ENCODE results near the gene HNRNPL.
"Not testable (repeated sequence)": the region's sequence is repeated elsewhere in the genome, so short reads cannot be mapped to it uniquely, and the experiment has no call there.

HNRNPL gene

GRCh38 chr19:38809592-38810252, 40.1 kb downstream of the HNRNPL start:
- no peaks in the 10 kb centered on the region for H3K9me3 ChIP-seq (ENCODE audit: control insufficient read depth, low read length)
- H3K4me1 ChIP-seq (ENCODE audit: control insufficient read depth, insufficient read depth, low read length, poor library complexity, severe bottlenecking) = peaks cover 5% of the 10 kb centered on the region
- 93 to 96% methylated on average over 6 of the region's 8 CpGs for WGBS, 2 experiments (ENCODE audit: insufficient coverage in 2 of 2)
- H3K36me3 ChIP-seq (ENCODE audit: control insufficient read depth, insufficient read depth, low read length) = no peaks in the 10 kb centered on the region
- H3K4me3 ChIP-seq (ENCODE audit: extremely low read depth, insufficient read depth, low read length, poor library complexity, severe bottlenecking) = no peak overlapping the region
- H3K27ac ChIP-seq (ENCODE audit: low read depth, low read length, severe bottlenecking) = no peak overlapping the region

GRCh38 chr19:38808741-38809140, 41.0 kb downstream of the HNRNPL start:
- H3K4me1 ChIP-seq (ENCODE audit: control insufficient read depth, insufficient read depth, low read length, poor library complexity, severe bottlenecking) = peaks cover 5% of the 10 kb centered on the region
- WGBS, 2 experiments (ENCODE audit: insufficient coverage in 2 of 2) = 96% methylated on average over 13 to 15 of the region's 17 CpGs
- H3K9me3 ChIP-seq (ENCODE audit: control insufficient read depth, low read length) = no peaks in the 10 kb centered on the region
- H3K4me3 ChIP-seq (ENCODE audit: extremely low read depth, insufficient read depth, low read length, poor library complexity, severe bottlenecking) = no peak overlapping the region
- no peaks in the 10 kb centered on the region for H3K36me3 ChIP-seq (ENCODE audit: control insufficient read depth, insufficient read depth, low read length)
- no peak overlapping the region for H3K27ac ChIP-seq (ENCODE audit: low read depth, low read length, severe bottlenecking)

DNA sequence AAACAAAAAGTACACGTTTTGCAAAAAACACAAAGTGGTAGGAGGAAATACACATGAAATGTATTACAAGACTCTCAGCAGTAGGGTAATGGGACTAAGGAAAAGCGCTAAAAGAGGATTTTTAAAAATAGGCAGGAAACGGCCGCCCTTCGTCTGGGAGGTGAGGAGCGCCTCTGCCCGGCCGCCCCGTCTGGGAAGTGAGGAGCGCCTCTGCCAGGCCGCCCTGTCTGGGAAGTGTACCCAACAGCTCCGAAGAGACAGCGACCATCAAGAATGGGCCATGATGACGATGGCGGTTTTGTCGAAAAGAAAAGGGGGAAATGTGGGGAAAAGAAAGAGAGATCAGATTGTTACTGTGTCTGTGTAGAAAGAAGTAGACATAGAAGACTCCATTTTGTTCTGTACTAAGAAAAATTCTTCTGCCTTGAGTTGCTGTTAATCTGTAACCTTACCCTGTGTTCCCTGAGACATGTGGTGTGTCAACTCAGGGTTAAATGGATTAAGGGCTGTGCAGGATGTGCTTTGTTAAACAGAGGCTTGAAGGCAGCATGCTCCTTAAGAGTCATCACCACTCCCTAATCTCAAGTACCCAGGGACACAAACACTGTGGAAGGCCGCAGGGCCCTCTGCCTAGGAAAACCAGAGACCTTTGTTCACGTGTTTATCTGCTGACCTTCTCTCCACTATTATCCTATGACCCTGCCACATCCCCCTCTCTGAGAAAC, 42.2 kb downstream of the HNRNPL start:
- not testable (repeated sequence) for H3K4me1 ChIP-seq (ENCODE audit: control insufficient read depth, insufficient read depth, low read length, poor library complexity, severe bottlenecking); H3K27ac ChIP-seq (ENCODE audit: low read depth, low read length, severe bottlenecking); H3K4me3 ChIP-seq (ENCODE audit: extremely low read depth, insufficient read depth, low read length, poor library complexity, severe bottlenecking); H3K36me3 ChIP-seq (ENCODE audit: control insufficient read depth, insufficient read depth, low read length); H3K9me3 ChIP-seq (ENCODE audit: control insufficient read depth, low read length)
- 67 to 93% methylated on average over 1 to 4 of the region's 18 CpGs for WGBS, 2 experiments (ENCODE audit: insufficient coverage in 2 of 2)

GRCh38 chr19:38806371-38806770, 43.4 kb downstream of the HNRNPL start:
- H3K36me3 ChIP-seq (ENCODE audit: control insufficient read depth, insufficient read depth, low read length) = no peaks in the 10 kb centered on the region
- H3K9me3 ChIP-seq (ENCODE audit: control insufficient read depth, low read length) = no peaks in the 10 kb centered on the region
- H3K4me3 ChIP-seq (ENCODE audit: extremely low read depth, insufficient read depth, low read length, poor library complexity, severe bottlenecking) = no peak overlapping the region
- WGBS, 2 experiments (ENCODE audit: insufficient coverage in 2 of 2) = 87 to 97% methylated on average over 4 to 5 of the region's 6 CpGs
- H3K4me1 ChIP-seq (ENCODE audit: control insufficient read depth, insufficient read depth, low read length, poor library complexity, severe bottlenecking) = peaks cover 5% of the 10 kb centered on the region
- no peak overlapping the region for H3K27ac ChIP-seq (ENCODE audit: low read depth, low read length, severe bottlenecking)

DNA sequence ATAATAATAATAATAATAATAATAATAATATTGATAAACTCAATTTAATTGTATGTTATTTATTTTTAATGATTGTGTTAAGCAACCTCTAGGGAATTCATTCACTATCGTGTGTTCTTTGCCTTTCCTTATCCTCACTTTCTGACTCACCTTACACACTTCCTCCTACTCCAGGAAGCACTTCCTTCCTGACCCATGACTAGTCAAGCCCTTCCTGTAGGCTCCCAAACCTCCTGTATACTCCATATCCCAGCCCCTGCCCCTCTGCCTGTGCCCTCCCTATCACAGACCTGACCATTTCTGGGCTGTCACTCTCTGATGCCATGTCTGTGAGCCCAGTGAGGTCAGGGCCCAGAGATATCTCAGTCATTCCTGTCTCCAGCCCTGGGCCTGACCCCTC, 44.6 kb downstream of the HNRNPL start:
- Histone ChIP-seq H3K4me3 (ENCODE audit: extremely low read depth, insufficient read depth, low read length, poor library complexity, severe bottlenecking) (no peak overlapping the region), H3K27ac (ENCODE audit: low read depth, low read length, severe bottlenecking) (no peak overlapping the region), H3K4me1 (ENCODE audit: control insufficient read depth, insufficient read depth, low read length, poor library complexity, severe bottlenecking) (peaks cover 5% of the 10 kb centered on the region), H3K9me3 (ENCODE audit: control insufficient read depth, low read length) (no peaks in the 10 kb centered on the region), H3K36me3 (ENCODE audit: control insufficient read depth, insufficient read depth, low read length) (no peaks in the 10 kb centered on the region)
- 88 to 89% methylated on average over 1 of the region's 1 CpG for WGBS, 2 experiments (ENCODE audit: insufficient coverage in 2 of 2)

DNA sequence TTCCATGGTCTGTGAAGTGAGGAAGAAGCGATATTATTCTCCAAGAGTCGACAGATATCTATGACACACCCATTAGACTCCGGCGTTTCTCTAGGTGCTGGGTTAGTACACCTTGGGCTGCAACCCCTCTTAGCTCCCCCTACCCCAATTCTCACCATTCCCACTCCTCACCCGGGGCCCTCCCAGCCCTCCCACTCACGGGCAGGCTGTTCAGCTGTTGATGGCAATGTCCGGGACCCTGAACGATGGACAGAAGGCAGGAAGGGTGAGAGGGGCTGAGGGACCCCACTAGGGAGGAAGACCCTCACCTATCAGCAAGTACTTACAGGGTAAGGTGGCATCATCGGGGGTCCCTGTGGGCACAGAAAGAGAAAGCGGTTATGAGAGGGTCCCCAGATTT, 46.2 kb downstream of the HNRNPL start:
- H3K9me3 ChIP-seq (ENCODE audit: control insufficient read depth, low read length) = no peaks in the 10 kb centered on the region
- WGBS, 2 experiments (ENCODE audit: insufficient coverage in 2 of 2) = 94 to 100% methylated on average over 3 of the region's 10 CpGs

GRCh38 chr19:38801359-38802095, 48.3 kb downstream of the HNRNPL start:
- Histone ChIP-seq H3K4me3 (ENCODE audit: extremely low read depth, insufficient read depth, low read length, poor library complexity, severe bottlenecking) (no peak overlapping the region), H3K27ac (ENCODE audit: low read depth, low read length, severe bottlenecking) (no peak overlapping the region), H3K9me3 (ENCODE audit: control insufficient read depth, low read length) (no peaks in the 10 kb centered on the region), H3K36me3 (ENCODE audit: control insufficient read depth, insufficient read depth, low read length) (no peaks in the 10 kb centered on the region), H3K4me1 (ENCODE audit: control insufficient read depth, insufficient read depth, low read length, poor library complexity, severe bottlenecking) (peaks cover 5% of the 10 kb centered on the region)
- WGBS, 2 experiments (ENCODE audit: insufficient coverage in 2 of 2) = 98% methylated on average over 6 to 12 of the region's 12 CpGs

More for the DNA sequence above, 46.2 kb downstream of the HNRNPL start:
- Histone ChIP-seq H3K27ac (ENCODE audit: low read depth, low read length, severe bottlenecking) (no peak overlapping the region), H3K36me3 (ENCODE audit: control insufficient read depth, insufficient read depth, low read length) (no peaks in the 10 kb centered on the region), H3K4me3 (ENCODE audit: extremely low read depth, insufficient read depth, low read length, poor library complexity, severe bottlenecking) (no peak overlapping the region), H3K4me1 (ENCODE audit: control insufficient read depth, insufficient read depth, low read length, poor library complexity, severe bottlenecking) (peaks cover 5% of the 10 kb centered on the region)

DNA sequence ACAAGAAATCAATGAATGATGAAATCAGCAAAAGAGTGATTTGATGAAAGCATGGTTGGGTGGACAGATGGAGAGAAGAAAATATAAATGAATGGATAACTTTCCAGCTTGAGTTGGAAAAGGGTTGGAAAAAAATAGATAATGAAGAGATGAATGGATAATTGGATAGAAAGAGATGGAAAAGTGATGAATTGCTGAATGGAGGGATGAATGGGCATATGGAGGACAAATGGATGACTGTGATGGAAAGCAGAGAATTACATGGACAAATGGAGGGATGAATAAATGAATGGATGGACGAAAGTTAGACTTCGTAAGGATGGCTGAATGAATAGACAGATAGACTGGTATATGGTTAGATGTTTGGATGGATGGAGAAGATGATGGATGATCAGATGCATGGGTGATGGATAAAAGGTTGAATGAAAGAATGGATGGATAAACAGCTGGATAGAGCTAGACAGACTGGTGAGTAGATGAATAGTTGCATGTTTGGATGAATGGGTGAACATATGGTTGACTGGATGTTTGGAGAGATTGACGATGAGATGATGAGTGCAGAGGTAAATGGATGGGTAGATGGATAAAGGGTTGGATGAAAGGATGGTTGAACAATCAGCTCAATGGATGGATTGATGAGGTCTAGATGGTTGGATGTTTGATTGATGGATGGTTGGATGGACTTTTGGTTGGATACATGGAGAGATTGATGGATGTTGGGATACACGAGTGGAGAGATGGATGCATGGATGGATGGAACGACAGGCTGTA, 49.0 kb downstream of the HNRNPL start:
- WGBS, 2 experiments (ENCODE audit: insufficient coverage in 2 of 2) = 79 to 87% methylated on average over 4 to 5 of the region's 5 CpGs
- Histone ChIP-seq H3K9me3 (ENCODE audit: control insufficient read depth, low read length) (no peaks in the 10 kb centered on the region), H3K27ac (ENCODE audit: low read depth, low read length, severe bottlenecking) (no peak overlapping the region), H3K4me1 (ENCODE audit: control insufficient read depth, insufficient read depth, low read length, poor library complexity, severe bottlenecking) (peaks cover 5% of the 10 kb centered on the region), H3K4me3 (ENCODE audit: extremely low read depth, insufficient read depth, low read length, poor library complexity, severe bottlenecking) (no peak overlapping the region), H3K36me3 (ENCODE audit: control insufficient read depth, insufficient read depth, low read length) (no peaks in the 10 kb centered on the region)

- H3K27ac ChIP-seq (ENCODE audit: low read depth, low read length, severe bottlenecking) = no peak overlapping the region
- H3K36me3 ChIP-seq (ENCODE audit: control insufficient read depth, insufficient read depth, low read length) = no peaks in the 10 kb centered on the region
- 83 to 94% methylated on average over 4 to 7 of the region's 10 CpGs for WGBS, 2 experiments (ENCODE audit: insufficient coverage in 2 of 2)
- H3K4me1 ChIP-seq (ENCODE audit: control insufficient read depth, insufficient read depth, low read length, poor library complexity, severe bottlenecking) = no peaks in the 10 kb centered on the region
- no peaks in the 10 kb centered on the region for H3K9me3 ChIP-seq (ENCODE audit: control insufficient read depth, low read length)
- H3K4me3 ChIP-seq (ENCODE audit: extremely low read depth, insufficient read depth, low read length, poor library complexity, severe bottlenecking) = no peak overlapping the region
Measured at GRCh38 chr19:38799104-38799503, 50.7 kb downstream of the HNRNPL start.

DNA sequence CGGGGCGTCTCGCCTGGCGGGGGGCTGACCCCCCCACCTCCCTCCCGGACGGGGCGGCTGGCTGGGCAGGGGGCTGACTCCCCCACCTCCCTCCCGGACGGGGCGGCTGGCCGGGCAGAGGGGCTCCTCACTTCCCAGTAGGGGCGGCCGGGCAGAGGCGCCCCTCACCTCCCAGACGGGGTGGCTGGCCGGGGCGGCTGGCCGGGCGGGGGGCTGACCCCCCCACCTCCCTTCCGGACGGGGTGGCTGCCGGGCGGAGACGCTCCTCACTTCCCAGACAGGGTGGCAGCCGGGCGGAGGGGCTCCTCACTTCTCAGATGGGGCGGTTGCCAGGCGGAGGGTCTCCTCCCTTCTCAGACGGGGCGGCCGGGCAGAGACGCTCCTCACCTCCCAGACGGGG, 52.0 kb downstream of the HNRNPL start:
- H3K4me1 ChIP-seq (ENCODE audit: control insufficient read depth, insufficient read depth, low read length, poor library complexity, severe bottlenecking); H3K27ac ChIP-seq (ENCODE audit: low read depth, low read length, severe bottlenecking); H3K9me3 ChIP-seq (ENCODE audit: control insufficient read depth, low read length); H3K36me3 ChIP-seq (ENCODE audit: control insufficient read depth, insufficient read depth, low read length); H3K4me3 ChIP-seq (ENCODE audit: extremely low read depth, insufficient read depth, low read length, poor library complexity, severe bottlenecking): not testable (repeated sequence)
- WGBS, 2 experiments (ENCODE audit: insufficient coverage in 2 of 2) = no CpG with 5 or more reads among the region's 33 CpGs
